Kidney (tissue), 14 donors: ENCODE results near the gene SUGCT. TPM values are rescaled to one million over a fixed set of nuclear protein-coding genes. Genes with fewer than 3 reads are reported as not detected.

Experiments
- DNase-seq, 5 donors: peaks; one replicate each; pipeline ENCODE4 v3.0.0-alpha.2; 2013 to 2020
- FAIRE-seq: peaks from 2 replicates; lab custom pipeline; 2012; peaks lifted over from hg19 to GRCh38; lab: Jason Lieb, UNC
- H3K27ac ChIP-seq, 2 donors: one replicate each; pipeline ENCODE4 v1.7.0; 2013; ENCODE audit warnings: low read depth in 2 of 2, low read length in 2 of 2, inconsistent platforms in 1 of 2
- H3K27me3 ChIP-seq: one replicate; pipeline ENCODE4 v1.7.1; 2013; ENCODE audit warnings: low read length, inconsistent platforms; ENCODE audit not compliant: control insufficient read depth, insufficient read depth
- H3K36me3 ChIP-seq, 3 donors: one replicate each; pipeline versions ENCODE4 v1.7.0 to v1.7.1; 2013; ENCODE audit warnings: low read length in 3 of 3, control low read depth in 1 of 3, inconsistent platforms in 1 of 3; ENCODE audit not compliant: insufficient read depth in 3 of 3, control insufficient read depth in 2 of 3
- H3K4me1 ChIP-seq, 3 donors: one replicate each; pipeline versions ENCODE4 v1.7.0 to v1.7.1; 2013; ENCODE audit warnings: low read length in 3 of 3, inconsistent platforms in 1 of 3, low read depth in 1 of 3; ENCODE audit not compliant: control insufficient read depth in 2 of 3, insufficient read depth in 2 of 3
- H3K4me3 ChIP-seq, 3 donors: one replicate each; pipeline versions ENCODE4 v1.7.0 to v1.8.1; 2013; ENCODE audit warnings: low read length in 3 of 3, control low read depth in 1 of 3, inconsistent platforms in 1 of 3
- H3K9ac ChIP-seq, 3 donors: one replicate each; pipeline versions ENCODE4 v1.7.0 to v1.7.1; 2013; ENCODE audit warnings: low read length in 3 of 3, control low read depth in 1 of 3, inconsistent platforms in 1 of 3
- H3K9me3 ChIP-seq, 3 donors: one replicate each; pipeline versions ENCODE4 v1.7.0 to v1.7.1; 2013; ENCODE audit warnings: low read length in 3 of 3, control low read depth in 1 of 3, inconsistent platforms in 1 of 3; ENCODE audit not compliant: control insufficient read depth in 2 of 3, insufficient read depth in 1 of 3
- intact Hi-C: fragments of 100-400 bp; cut with DNase I; formaldehyde crosslinking; loops from one replicate; pipeline ENCODE4 v1.11.1; 2022
- polyA plus RNA-seq: library from polyadenylated mRNA; stranded (reverse); fragments of 350-450 nt; fragmentation: Illumina TruSeq; extraction: RNeasy Lipid Tissue Mini Kit (QIAGEN cat#74804); gene quantifications from one replicate; pipeline ENCODE4 v1.2.3, GENCODE V29; 2014; ENCODE audit warnings: low read depth, low replicate concordance; ENCODE audit not compliant: insufficient read depth
- total RNA-seq: library from RNA; stranded (reverse); fragmentation: NEBNext Ultra II Directional; extraction: Animal tissue kit (Norgen Biotek cat#: 25700); gene quantifications from one replicate; pipeline ENCODE4 v1.2.1, GENCODE V29; 2021
- TF ChIP-seq, protein P1 (sequence below): IDR thresholded peaks from 3 replicates; pipeline ENCODE4 v1.5.1; 2012; ENCODE audit warnings: mild to moderate bottlenecking, moderate library complexity, borderline replicate concordance; ENCODE audit not compliant: insufficient read depth; ENCODE audit errors: extremely low read depth
- donor health status: control.
- donor health status: control.
- donor health status: control.
- donor health status: control.
- donor health status: control.
- donor health status: DM: yes; HTN: yes; CAD: no.
- donor health status: Normal renal cell carcinoma (clear cell type).

SUGCT gene
- total and polyA plus RNA-seq, 2 donors from 2014 or later: 7.6 to 45.1 TPM

DNA sequence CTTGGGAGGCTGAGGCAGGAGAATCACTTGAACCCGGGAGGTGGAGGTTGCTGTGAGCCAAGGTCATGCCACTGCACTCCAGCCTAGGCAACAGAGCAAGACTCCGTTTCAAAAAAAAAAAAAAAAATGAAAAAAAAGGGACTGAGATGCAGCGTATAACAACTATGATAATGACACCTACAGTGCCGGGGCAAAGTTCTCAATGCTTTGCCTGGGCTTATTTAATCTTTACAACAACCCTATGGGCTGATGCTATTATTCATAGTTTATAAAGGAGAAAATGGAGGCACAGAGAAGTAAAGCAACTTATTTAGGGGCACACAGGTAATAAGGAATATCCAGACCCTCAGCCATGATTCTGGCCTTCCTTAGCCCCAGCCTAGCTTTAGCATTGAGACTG, 47.6 kb downstream of the SUGCT start:
- H3K4me1 ChIP-seq: no peaks in the 10 kb centered on the region
- FAIRE-seq (no peak), DNase-seq (no peak)
- no peak overlapping the region for H3K9ac ChIP-seq
- no peak overlapping the region for H3K27ac ChIP-seq
- intact Hi-C loops: no loop called here
- TF ChIP-seq, protein P1, sequence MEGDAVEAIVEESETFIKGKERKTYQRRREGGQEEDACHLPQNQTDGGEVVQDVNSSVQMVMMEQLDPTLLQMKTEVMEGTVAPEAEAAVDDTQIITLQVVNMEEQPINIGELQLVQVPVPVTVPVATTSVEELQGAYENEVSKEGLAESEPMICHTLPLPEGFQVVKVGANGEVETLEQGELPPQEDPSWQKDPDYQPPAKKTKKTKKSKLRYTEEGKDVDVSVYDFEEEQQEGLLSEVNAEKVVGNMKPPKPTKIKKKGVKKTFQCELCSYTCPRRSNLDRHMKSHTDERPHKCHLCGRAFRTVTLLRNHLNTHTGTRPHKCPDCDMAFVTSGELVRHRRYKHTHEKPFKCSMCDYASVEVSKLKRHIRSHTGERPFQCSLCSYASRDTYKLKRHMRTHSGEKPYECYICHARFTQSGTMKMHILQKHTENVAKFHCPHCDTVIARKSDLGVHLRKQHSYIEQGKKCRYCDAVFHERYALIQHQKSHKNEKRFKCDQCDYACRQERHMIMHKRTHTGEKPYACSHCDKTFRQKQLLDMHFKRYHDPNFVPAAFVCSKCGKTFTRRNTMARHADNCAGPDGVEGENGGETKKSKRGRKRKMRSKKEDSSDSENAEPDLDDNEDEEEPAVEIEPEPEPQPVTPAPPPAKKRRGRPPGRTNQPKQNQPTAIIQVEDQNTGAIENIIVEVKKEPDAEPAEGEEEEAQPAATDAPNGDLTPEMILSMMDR: no peak
- no peaks in the 10 kb centered on the region for H3K9me3 ChIP-seq
- no peak overlapping the region for H3K4me3 ChIP-seq
- H3K36me3 ChIP-seq: no peaks in the 10 kb centered on the region
- H3K27me3 ChIP-seq: no peaks in the 10 kb centered on the region

DNA sequence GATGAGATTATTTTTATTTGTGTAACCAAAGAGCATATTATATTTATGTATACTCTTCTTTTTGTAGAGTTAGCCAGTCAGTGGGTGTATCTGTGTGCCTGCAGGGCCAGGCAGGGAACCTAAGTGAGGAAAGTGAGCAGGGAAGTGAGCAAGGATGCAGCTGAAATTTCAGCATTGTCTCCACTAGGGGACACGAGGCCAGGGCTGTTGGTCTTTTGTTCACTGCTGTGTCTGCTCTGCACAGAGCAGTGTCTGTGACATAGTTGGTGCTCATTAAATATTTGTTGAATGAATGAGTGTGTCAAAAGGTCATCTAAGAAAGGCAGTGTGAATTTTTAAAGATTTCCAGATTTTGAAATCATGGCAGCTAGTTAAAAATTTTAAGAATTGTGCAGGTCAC, 51.8 kb downstream of the SUGCT start:
- Histone ChIP-seq H3K36me3 (no peaks in the 10 kb centered on the region), H3K4me1 (no peaks in the 10 kb centered on the region), H3K9ac (no peak overlapping the region), H3K27me3 (no peaks in the 10 kb centered on the region), H3K27ac (no peak overlapping the region), H3K9me3 (no peaks in the 10 kb centered on the region), H3K4me3 (no peak overlapping the region)
- DNase-seq: no peak
- TF ChIP-seq, protein P1: no peak
- intact Hi-C loops: no loop called here
- no peak for FAIRE-seq

DNA sequence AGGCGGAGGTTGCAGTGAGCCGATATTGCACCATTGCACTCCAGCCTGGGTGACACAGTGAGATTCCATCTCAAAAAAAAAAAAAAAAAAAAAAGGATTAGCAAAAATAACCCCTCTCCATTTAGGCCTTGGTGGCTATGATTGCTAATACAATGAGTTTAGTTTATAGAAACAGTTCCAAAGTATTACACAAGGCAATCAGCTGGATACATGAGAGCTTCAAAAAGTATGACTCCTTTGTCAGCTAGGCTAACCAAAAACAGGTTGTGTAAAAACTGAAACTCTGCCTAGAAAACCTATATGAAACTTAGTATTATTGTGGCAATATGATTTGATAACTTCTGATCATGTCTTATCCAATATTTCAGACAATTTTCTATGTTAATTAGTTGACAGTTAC, 57.2 kb downstream of the SUGCT start:
- intact Hi-C loops: no loop called here
- no peak overlapping the region for H3K27ac ChIP-seq
- no peaks in the 10 kb centered on the region for H3K27me3 ChIP-seq
- no peak overlapping the region for H3K9ac ChIP-seq
- H3K4me3 ChIP-seq: no peak overlapping the region
- no peak for DNase-seq
- TF ChIP-seq, protein P1: no peak
- no peaks in the 10 kb centered on the region for H3K9me3 ChIP-seq
- H3K4me1 ChIP-seq: no peaks in the 10 kb centered on the region
- no peak for FAIRE-seq
- no peaks in the 10 kb centered on the region for H3K36me3 ChIP-seq

DNA sequence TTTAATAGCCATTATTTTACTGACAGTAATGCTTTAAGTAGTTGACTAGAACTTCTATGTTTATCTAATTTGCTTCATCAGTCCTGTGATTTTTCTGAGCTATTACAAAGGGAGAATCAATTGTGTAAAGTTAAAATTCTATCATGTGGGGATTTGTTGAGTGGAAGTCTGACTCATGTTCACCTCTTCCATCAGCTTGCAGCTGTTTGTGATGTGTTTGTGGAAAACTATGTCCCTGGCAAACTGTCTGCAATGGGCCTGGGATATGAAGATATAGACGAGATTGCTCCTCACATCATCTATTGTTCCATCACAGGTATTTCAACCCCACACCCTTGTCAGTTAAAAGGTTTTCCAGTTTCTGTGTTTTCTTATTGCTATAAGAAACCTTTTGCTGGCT, 59.9 kb downstream of the SUGCT start:
- Histone ChIP-seq H3K27ac (no peak overlapping the region), H3K36me3 (no peaks in the 10 kb centered on the region), H3K9me3 (no peaks in the 10 kb centered on the region), H3K4me3 (no peak overlapping the region), H3K9ac (no peak overlapping the region), H3K4me1 (peaks cover 0 to 3% (median 0%) of the 10 kb centered on the region in 3 donors), H3K27me3 (no peaks in the 10 kb centered on the region)
- no peak for FAIRE-seq
- intact Hi-C loops: no loop called here
- no peak for DNase-seq
- TF ChIP-seq, protein P1: no peak
